A673 (cell line): ENCODE results near the gene PAQR9. TPM values are rescaled to one million over a fixed set of nuclear protein-coding genes. Genes with fewer than 3 reads are reported as not detected.
A peak's percentile ranks its signal among the peaks of the same experiment; 100 is the strongest.

ENCODE experiments used
- BruUV-seq: library from RNA; stranded (reverse); fragments of 400-500 nt; replicated peaks from 2 replicates; lab custom pipeline; 2021; lab: Mats Ljungman, UMichigan
- CTCF ChIA-PET: fragments of 300-600 bp; sonication (Branson Sonifier 250); formaldehyde crosslinking; loops from one replicate; lab custom pipeline; 2022; ENCODE audit warnings: antibody characterized with exemption; lab: Charles Lee
- POLR2A ChIA-PET: fragments of 300-600 bp; sonication (Branson Sonifier 250); formaldehyde crosslinking; loops from one replicate; lab custom pipeline; 2022; ENCODE audit warnings: antibody characterized with exemption; ENCODE audit not compliant: low non-redundant PET; lab: Charles Lee
- DNase-seq: peaks from one replicate; pipeline ENCODE4 v3.0.0-alpha.2; 2015; ENCODE audit warnings: low spot score
- H3K27ac ChIP-seq: fragments of 200-600 bp; sonication (generic); 2 replicates; pipeline ENCODE4 v1.5.1; 2016; ENCODE audit warnings: mixed run types, low read depth, mild to moderate bottlenecking, mixed read lengths, antibody characterized with exemption, low read length; ENCODE audit not compliant: poor library complexity, severe bottlenecking
- H3K27me3 ChIP-seq: fragments of 200-600 bp; sonication (generic); replicated peaks from 2 replicates; pipeline ENCODE4 v1.6.1; 2017; ENCODE audit warnings: mixed run types, low read depth, mild to moderate bottlenecking, mixed read lengths, antibody characterized with exemption, low read length; ENCODE audit not compliant: insufficient read depth, poor library complexity
- H3K36me3 ChIP-seq: fragments of 200-600 bp; sonication (generic); 2 replicates; pipeline ENCODE4 v1.6.1; 2016; ENCODE audit warnings: mixed run types, mild to moderate bottlenecking, mixed read lengths, antibody characterized with exemption, low read length; ENCODE audit not compliant: insufficient read depth, poor library complexity, severe bottlenecking
- H3K4me1 ChIP-seq: fragments of 200-600 bp; sonication (generic); 2 replicates; pipeline ENCODE4 v1.6.1; 2017; ENCODE audit warnings: mixed run types, mild to moderate bottlenecking, mixed read lengths, antibody characterized with exemption, low read length; ENCODE audit not compliant: insufficient read depth, poor library complexity, severe bottlenecking
- H3K4me3 ChIP-seq: fragments of 200-600 bp; sonication (generic); 2 replicates; pipeline ENCODE4 v1.5.1; 2016; ENCODE audit warnings: low read depth, mixed run types, mild to moderate bottlenecking, mixed read lengths, low read length; ENCODE audit not compliant: poor library complexity, severe bottlenecking
- H3K9me3 ChIP-seq: fragments of 200-600 bp; sonication (generic); 2 replicates; pipeline ENCODE4 v1.6.1; 2016; ENCODE audit warnings: mixed run types, low read depth, mild to moderate bottlenecking, mixed read lengths, antibody characterized with exemption, low read length; ENCODE audit not compliant: poor library complexity, severe bottlenecking
- CTCF ChIP-seq: fragments of 300-800, 200-600 bp; sonication (generic); conservative IDR thresholded peaks from 2 replicates; pipeline ENCODE4 v1.5.1; 2017; ENCODE audit warnings: low read depth, mild to moderate bottlenecking, antibody characterized with exemption, low read length, moderate library complexity, mixed read lengths
- EZH2 ChIP-seq: fragments of 200-600 bp; sonication (generic); IDR thresholded peaks from 2 replicates; pipeline ENCODE4 v1.6.1; 2017; ENCODE audit warnings: borderline replicate concordance, low read depth, mild to moderate bottlenecking, mixed read lengths, antibody characterized with exemption, low read length; ENCODE audit not compliant: poor library complexity, severe bottlenecking
- intact Hi-C: fragments of 100-400 bp; cut with micrococcal nuclease; formaldehyde crosslinking; loops from one replicate; pipeline ENCODE4 v1.10.0; 2022; ENCODE audit not compliant: unreplicated experiment
- total RNA-seq: library from RNA; stranded (reverse); gene quantifications from 2 replicates; pipeline ENCODE4 v1.2.3, GENCODE V29; 2021

PAQR9 gene
- total RNA-seq, 1 experiment from 2014 or later: 0.19 TPM

GRCh38 chr3:142977399-142977728 lies 13.9 kb upstream of the PAQR9 start:
- no peak overlapping the region for H3K27ac ChIP-seq

GRCh38 chr3:142976621-142977398 lies 13.3 kb upstream of the PAQR9 start:
- no peaks in the 10 kb centered on the region for H3K27me3 ChIP-seq
- no peak overlapping the region for H3K27ac ChIP-seq
- DNase-seq: peak; percentile 39
- POLR2A ChIA-PET: no interaction called here
- intact Hi-C loops: no loop called here
- CTCF ChIA-PET: no interaction called here
- BruUV-seq: no TSS peak
- H3K4me3 ChIP-seq: no peak overlapping the region
- TF ChIP-seq EZH2 (no peak), CTCF (no peak)
- H3K9me3 ChIP-seq: no peaks in the 10 kb centered on the region
- H3K36me3 ChIP-seq: no peaks in the 10 kb centered on the region
- H3K4me1 ChIP-seq: no peaks in the 10 kb centered on the region

More at GRCh38 chr3:142977399-142977728, 13.9 kb upstream of the PAQR9 start:
- intact Hi-C loops: no loop called here
- no TSS peak for BruUV-seq
- no peak for DNase-seq
- Histone ChIP-seq H3K36me3 (no peaks in the 10 kb centered on the region), H3K27me3 (no peaks in the 10 kb centered on the region), H3K4me1 (no peaks in the 10 kb centered on the region), H3K4me3 (no peak overlapping the region), H3K9me3 (no peaks in the 10 kb centered on the region)
- CTCF ChIA-PET: no interaction called here
- no peak for TF ChIP-seq CTCF
- TF ChIP-seq EZH2: no peak
- POLR2A ChIA-PET: no interaction called here

- intact Hi-C loops: no loop called here
- no peak for TF ChIP-seq EZH2
- no peak for TF ChIP-seq CTCF
- Histone ChIP-seq H3K36me3 (no peaks in the 10 kb centered on the region), H3K4me1 (no peaks in the 10 kb centered on the region), H3K27ac (no peak overlapping the region), H3K27me3 (no peaks in the 10 kb centered on the region), H3K9me3 (no peaks in the 10 kb centered on the region), H3K4me3 (no peak overlapping the region)
- no peak for DNase-seq
- POLR2A ChIA-PET: no interaction called here
- BruUV-seq: no TSS peak
- CTCF ChIA-PET: no interaction called here
These were observed 12.0 kb upstream of the PAQR9 start for GRCh38 chr3:142975316-142975995.
